Adrenal gland (tissue), 5 donors: ENCODE results near the gene PRPF6.

Experiments
- CTCF ChIP-seq, 6 experiments: fragments of 450-650 bp in 4 of 6; fragments of 200-600 bp in 2 of 6; sonication (generic) in 1 of 6; IDR thresholded peaks; 1 replicate in 5 of 6; 2 replicates in 1 of 6; pipeline versions ENCODE4 v1.5.1 to v1.8.0; 2016 to 2021; ENCODE audit warnings: antibody characterized with exemption in 6 of 6, mild to moderate bottlenecking in 2 of 6, moderate library complexity in 1 of 6
- POLR2A ChIP-seq, 2 donors: fragments of 450-650 bp; IDR thresholded peaks; one replicate each; pipeline ENCODE4 v1.6.1; 2017; ENCODE audit warnings: antibody characterized with exemption in 2 of 2, mild to moderate bottlenecking in 2 of 2, moderate library complexity in 1 of 2
- donor health status: DM: no; HTN: no; CAD: no.

GRCh38 chr20:64039293-64040160 lies 58.6 kb downstream of the PRPF6 start:
- TF ChIP-seq POLR2A (IDR thresholded peaks at IDR 0.05) (no peak), CTCF (IDR thresholded peaks at IDR 0.05) (no peak)
